Keratinocyte (primary cell): ENCODE results near the gene PLCL2.

ENCODE experiments used
- CTCF ChIP-seq, 3 experiments: IDR thresholded peaks in 1 of 3; conservative IDR thresholded peaks in 1 of 3; optimal IDR thresholded peaks in 1 of 3; 2 replicates in 2 of 3; 3 replicates in 1 of 3; pipeline versions ENCODE3 to v1.5.1; 2011; ENCODE audit warnings: low read length in 3 of 3, mild to moderate bottlenecking in 3 of 3, moderate library complexity in 2 of 3, control low read depth in 1 of 3, inconsistent platforms in 1 of 3; ENCODE audit not compliant: insufficient read depth in 2 of 3; ENCODE audit errors: extremely low read depth in 1 of 3
- EZH2 ChIP-seq: IDR thresholded peaks from one replicate; pipeline ENCODE4 v1.6.1; 2012; ENCODE audit warnings: inconsistent platforms, mild to moderate bottlenecking, low read length, moderate library complexity

GRCh38 chr3:16960125-16960524 lies 75.4 kb downstream of the PLCL2 start:
- TF ChIP-seq EZH2, result no peak
- TF ChIP-seq CTCF (optimal IDR thresholded peaks at IDR 0.05 in 1 of 3, IDR thresholded peaks at IDR 0.05 in 1 of 3, conservative IDR thresholded peaks at IDR 0.05 in 1 of 3; ENCODE audit: extremely low read depth in 1 of 3, insufficient read depth in 2 of 3, low read length in 3 of 3), result no peak
